ENCODE data around the gene MRGPRX1. TPM values are rescaled to one million over a fixed set of nuclear protein-coding genes. Genes with fewer than 3 reads are reported as not detected.
"Not testable (repeated sequence)": the region's sequence is repeated elsewhere in the genome, so short reads cannot be mapped to it uniquely, and the experiment has no call there.

Gene MRGPRX1
- total and polyA plus RNA-seq, 5 experiments from 2014 or later: not detected

- H3K9me3 Mint-ChIP-seq: peaks cover 0 to 20% (median 4%) of the 10 kb centered on the region in 9 donors
- ATAC-seq, H3K4me1 Mint-ChIP-seq, H3K27me3 Mint-ChIP-seq, POLR2A ChIA-PET, H3K4me3 Mint-ChIP-seq, H3K36me3 Mint-ChIP-seq, H3K27ac Mint-ChIP-seq, DNase-seq: not testable (repeated sequence)
Measured at GRCh38 chr11:18925426-18925825, 13.8 kb downstream of the MRGPRX1 start.

- Mint-ChIP-seq H3K4me3 (no peak overlapping the region), H3K27me3 (peaks cover 4 to 31% (median 15%) of the 10 kb centered on the region in 5 donors), H3K36me3 (no peaks in the 10 kb centered on the region), H3K9me3 (peaks cover 0 to 7% (median 0%) of the 10 kb centered on the region in 9 donors), H3K27ac (no peak overlapping the region), H3K4me1 (no peaks in the 10 kb centered on the region)
- no peak for ATAC-seq
- POLR2A ChIA-PET: no interaction called here
- DNase-seq: no peak
Measured at GRCh38 chr11:18912883-18913282, 26.3 kb downstream of the MRGPRX1 start.

DNA sequence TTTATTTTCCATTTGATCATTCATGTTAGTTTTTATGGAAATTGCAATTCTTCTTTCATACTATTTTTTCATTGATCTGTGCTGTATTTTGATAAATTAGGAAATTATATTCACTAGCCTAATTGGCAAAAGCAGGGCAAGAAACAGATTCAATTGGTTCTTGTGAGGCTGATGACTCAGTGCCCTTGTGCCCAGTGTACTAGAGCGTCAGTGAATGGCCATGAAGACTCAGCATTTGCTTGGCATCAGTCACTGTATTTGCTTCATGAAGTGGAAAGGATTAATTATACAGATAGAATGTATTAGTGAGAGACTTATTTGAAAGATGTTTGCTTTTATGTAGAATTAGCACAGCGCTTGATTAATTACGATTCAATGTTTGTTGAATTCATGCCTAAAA is 31.8 kb downstream of the MRGPRX1 start:
- Mint-ChIP-seq H3K27me3 (peaks cover 4 to 39% (median 16%) of the 10 kb centered on the region in 5 donors), H3K4me3 (no peak overlapping the region), H3K4me1 (no peaks in the 10 kb centered on the region), H3K9me3 (no peaks in the 10 kb centered on the region), H3K36me3 (no peaks in the 10 kb centered on the region), H3K27ac (no peak overlapping the region)
- POLR2A ChIA-PET: no interaction called here
- DNase-seq (no peak), ATAC-seq (no peak)

GRCh38 chr11:18900637-18901036 is 38.6 kb downstream of the MRGPRX1 start:
- DNase-seq, H3K4me3 Mint-ChIP-seq, H3K27ac Mint-ChIP-seq, POLR2A ChIA-PET, H3K4me1 Mint-ChIP-seq, H3K36me3 Mint-ChIP-seq, ATAC-seq: not testable (repeated sequence)
- peaks cover 20 to 64% (median 42%) of the 10 kb centered on the region in 5 donors for H3K27me3 Mint-ChIP-seq
- peaks cover 0 to 21% (median 5%) of the 10 kb centered on the region in 9 donors for H3K9me3 Mint-ChIP-seq

- H3K4me3 Mint-ChIP-seq, ATAC-seq, H3K36me3 Mint-ChIP-seq, H3K27ac Mint-ChIP-seq, DNase-seq, POLR2A ChIA-PET, H3K4me1 Mint-ChIP-seq: not testable (repeated sequence)
- Mint-ChIP-seq H3K9me3 (peaks cover 0 to 25% (median 6%) of the 10 kb centered on the region in 9 donors), H3K27me3 (peaks cover 20 to 69% (median 42%) of the 10 kb centered on the region in 5 donors)
Measured at GRCh38 chr11:18900151-18900611, 39.0 kb downstream of the MRGPRX1 start.

DNA sequence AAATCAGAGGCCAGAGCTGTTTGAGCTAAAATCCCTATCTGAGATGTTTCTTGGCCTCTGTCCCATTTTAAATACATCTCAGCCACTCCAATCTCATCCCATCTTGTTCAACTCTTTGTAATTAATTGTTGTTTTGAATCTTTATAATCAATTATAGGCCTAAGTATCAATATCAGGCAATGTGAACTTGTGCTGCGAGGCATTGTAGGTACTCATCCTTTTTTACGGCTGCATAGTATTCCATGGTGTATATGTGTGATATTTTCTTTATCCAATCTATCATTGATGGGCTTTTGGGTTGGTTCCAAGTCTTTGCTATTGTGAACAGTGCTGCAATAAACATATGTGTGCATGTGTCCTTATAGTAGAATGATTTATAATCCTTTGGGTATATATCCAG is 47.5 kb downstream of the MRGPRX1 start:
- ATAC-seq, H3K36me3 Mint-ChIP-seq, H3K4me3 Mint-ChIP-seq, H3K27ac Mint-ChIP-seq, POLR2A ChIA-PET, H3K4me1 Mint-ChIP-seq, DNase-seq: not testable (repeated sequence)
- peaks cover 0 to 40% (median 12%) of the 10 kb centered on the region in 9 donors for H3K9me3 Mint-ChIP-seq
- H3K27me3 Mint-ChIP-seq: peaks cover 4 to 33% (median 10%) of the 10 kb centered on the region in 5 donors

DNA sequence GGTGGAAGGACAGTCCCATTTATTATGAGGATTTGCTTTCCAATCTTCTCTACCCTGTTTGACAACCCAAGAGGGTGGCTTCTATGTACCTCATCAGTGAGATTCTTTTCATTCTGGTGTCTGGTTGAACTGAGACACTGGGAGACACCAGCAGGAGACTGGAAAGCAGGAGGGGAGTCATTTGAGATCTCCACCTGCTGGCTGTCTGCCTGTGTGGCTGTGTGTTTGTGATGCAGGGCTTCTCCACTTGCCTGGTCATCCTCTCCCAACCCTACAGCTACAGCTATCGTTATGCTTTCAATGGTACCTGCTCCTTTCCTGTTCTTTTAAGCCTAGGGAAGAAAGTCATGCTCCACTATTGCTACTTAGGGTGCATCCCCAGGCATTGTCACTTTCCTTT is 48.6 kb downstream of the MRGPRX1 start:
- Mint-ChIP-seq H3K9me3 (peaks cover 0 to 29% (median 11%) of the 10 kb centered on the region in 9 donors), H3K4me1 (no peaks in the 10 kb centered on the region), H3K4me3 (no peak overlapping the region), H3K27me3 (peaks cover 1 to 34% (median 8%) of the 10 kb centered on the region in 5 donors), H3K36me3 (no peaks in the 10 kb centered on the region), H3K27ac (no peak overlapping the region)
- POLR2A ChIA-PET: no interaction called here
- ATAC-seq: no peak
- DNase-seq: no peak

Other genes starting within 250 kb of the MRGPRX1 start
- 1 to 10 TPM; 4.6 to 6.7 TPM for gene TMEM86A, start 240.6 kb downstream of the MRGPRX1 start, total RNA-seq
- 1 to 10 TPM in 2 of 3 donors, under 1 TPM in 1; 0.43 to 1.9 (median 1.2) TPM for gene TMEM86A, start 240.6 kb downstream of the MRGPRX1 start, polyA plus RNA-seq
- 1 to 10 TPM; 4.1 to 5.4 TPM for gene IGSF22, start 213.2 kb downstream of the MRGPRX1 start, total RNA-seq
- gene IGSF22, start 213.2 kb downstream of the MRGPRX1 start, polyA plus RNA-seq: 1 to 10 TPM; 2.3 to 5.3 (median 4.6) TPM
- gene PTPN5, start 147.6 kb downstream of the MRGPRX1 start, total RNA-seq: not detected
- not detected for gene PTPN5, start 147.6 kb downstream of the MRGPRX1 start, polyA plus RNA-seq
- gene MRGPRX2, start 121.3 kb upstream of the MRGPRX1 start, total RNA-seq: not detected
- not detected for gene MRGPRX2, start 121.3 kb upstream of the MRGPRX1 start, polyA plus RNA-seq
- 10 to 100 TPM; 17.9 to 21.4 TPM for gene ZDHHC13, start 177.8 kb upstream of the MRGPRX1 start, total RNA-seq
- gene ZDHHC13, start 177.8 kb upstream of the MRGPRX1 start, polyA plus RNA-seq: 1 to 10 TPM; 6.1 to 9.9 (median 9.2) TPM